Panc1 (cell line): ENCODE data around the gene A2M. TPM values are rescaled to one million over a fixed set of nuclear protein-coding genes. Genes with fewer than 3 reads are reported as not detected.

Experiments
- ATAC-seq: fragments of 200-7000 bp; cut with Tn5 transposase; 2 replicates; pipeline ENCODE4 v1.9.1; 2020; ENCODE audit warnings: mild to moderate bottlenecking, moderate library complexity
- BruUV-seq: library from RNA; stranded (reverse); fragments of 400-500 nt; replicated peaks from 2 replicates; lab custom pipeline; 2021; lab: Mats Ljungman, UMichigan
- CTCF ChIA-PET: fragments of 300-600 bp; sonication (Branson Sonifier 250); formaldehyde crosslinking; loops from one replicate; lab custom pipeline; 2022; ENCODE audit warnings: antibody characterized with exemption; lab: Charles Lee
- POLR2A ChIA-PET: fragments of 300-600 bp; sonication (Branson Sonifier 250); formaldehyde crosslinking; loops from one replicate; lab custom pipeline; 2022; ENCODE audit warnings: antibody characterized with exemption; lab: Charles Lee
- DNase-seq: peaks from one replicate; pipeline ENCODE4 v3.0.0-alpha.2; 2010; ENCODE audit warnings: low read depth, low spot score
- H3K27ac ChIP-seq: 2 replicates; pipeline ENCODE4 v1.5.1; 2011; ENCODE audit warnings: mild to moderate bottlenecking, low read length, inconsistent platforms
- H3K27me3 ChIP-seq: fragments of 200-500 bp; sonication (Bioruptor generic); 2 replicates; pipeline ENCODE4 v1.6.0; 2014; ENCODE audit warnings: low read length, inconsistent platforms; ENCODE audit not compliant: control insufficient read depth, insufficient read depth
- H3K36me3 ChIP-seq: fragments of 200-500 bp; sonication (Bioruptor generic); 2 replicates; pipeline ENCODE4 v1.5.1; 2014; ENCODE audit warnings: inconsistent platforms, mild to moderate bottlenecking, low read length, moderate library complexity; ENCODE audit not compliant: control insufficient read depth, insufficient read depth
- H3K4me1 ChIP-seq: 2 replicates; pipeline ENCODE4 v1.5.1; 2011; ENCODE audit warnings: inconsistent platforms, mild to moderate bottlenecking, low read length, moderate library complexity; ENCODE audit not compliant: control insufficient read depth, insufficient read depth
- H3K4me3 ChIP-seq, 2 experiments: 2 replicates each; pipeline ENCODE4 v1.5.1; 2011 to 2012; ENCODE audit warnings: low read depth in 2 of 2, low read length in 2 of 2, mild to moderate bottlenecking in 2 of 2, inconsistent platforms in 1 of 2, moderate library complexity in 1 of 2
- H3K9me3 ChIP-seq: fragments of 200-500 bp; sonication (Bioruptor generic); 2 replicates; pipeline ENCODE4 v1.5.1; 2014; ENCODE audit warnings: low read depth, mild to moderate bottlenecking, inconsistent platforms, low read length, moderate library complexity; ENCODE audit not compliant: control insufficient read depth, insufficient read depth
- POLR2AphosphoS5 ChIP-seq: IDR thresholded peaks from 2 replicates; pipeline ENCODE4 v1.6.1; 2012; ENCODE audit warnings: mild to moderate bottlenecking, low read depth, low read length, moderate library complexity
- SIN3A ChIP-seq: IDR thresholded peaks from 2 replicates; pipeline ENCODE4 v1.6.1; 2012; ENCODE audit warnings: low read depth, mild to moderate bottlenecking, low read length, moderate library complexity, borderline replicate concordance; ENCODE audit not compliant: insufficient read depth
- TCF7L2 ChIP-seq: IDR thresholded peaks from 2 replicates; pipeline ENCODE4 v1.6.1; 2011; ENCODE audit warnings: mild to moderate bottlenecking, low read depth, low read length, inconsistent platforms
- in situ Hi-C: cut with HindIII; loops from 2 replicates; pipeline ENCODE4 v1.10.0; 2016; ENCODE audit warnings: low sequenced_read_pairs, low pct_unique_long_range_greater_than_20kb
- intact Hi-C: fragments of 100-400 bp; cut with micrococcal nuclease; formaldehyde crosslinking; loops from one replicate; pipeline ENCODE4 v1.10.0; 2022; ENCODE audit not compliant: unreplicated experiment
- total RNA-seq: library from RNA; stranded (reverse); gene quantifications from one replicate; pipeline ENCODE4 v1.2.1, GENCODE V29; 2021; ENCODE audit not compliant: unreplicated experiment
- TF ChIP-seq, protein P1 (sequence below), 2 experiments: IDR thresholded peaks; 2 replicates each; pipeline ENCODE4 v1.6.1; 2011 to 2012; ENCODE audit warnings: low read depth in 2 of 2, control low read depth in 1 of 2, low read length in 1 of 2, mild to moderate bottlenecking in 1 of 2, moderate library complexity in 1 of 2; ENCODE audit not compliant: insufficient read depth in 1 of 2
- TF ChIP-seq, protein P2 (sequence below): fragments of 450-650 bp; IDR thresholded peaks from 2 replicates; pipeline ENCODE4 v1.5.1; 2017; ENCODE audit warnings: mild to moderate bottlenecking

Gene A2M
- total RNA-seq, 1 experiment from 2014 or later = 2.1 TPM

DNA sequence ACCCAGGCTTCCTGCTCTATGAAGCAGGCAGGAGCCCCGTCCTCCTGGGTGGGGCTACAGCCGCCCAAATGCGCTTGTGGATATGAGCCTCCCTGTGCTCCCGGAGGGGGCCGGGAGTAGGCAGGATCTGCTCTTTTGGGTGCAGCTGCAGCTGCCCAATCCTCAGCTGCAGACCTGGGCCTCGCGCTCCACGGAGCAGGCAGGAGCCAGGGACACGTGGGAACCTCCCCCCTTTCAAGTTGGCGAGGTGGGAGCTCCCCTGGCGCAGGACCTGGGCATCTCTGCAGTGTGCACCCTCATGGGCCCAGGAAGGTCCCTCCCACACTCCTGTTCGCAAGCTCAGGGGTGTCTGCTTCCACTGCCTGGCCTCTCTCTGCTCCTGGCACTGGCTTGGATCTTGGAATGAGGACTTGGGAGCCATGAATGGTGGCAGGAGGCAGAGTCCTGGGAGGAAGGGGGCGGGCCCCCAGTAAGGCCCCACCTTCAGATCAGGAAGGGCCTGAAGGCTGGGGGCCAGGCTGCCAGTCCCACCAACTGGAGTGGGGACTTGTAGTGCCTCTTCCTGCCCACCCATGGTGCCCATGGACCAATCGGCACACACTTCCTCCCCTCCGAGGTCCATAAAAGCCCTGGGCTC is 65.1 kb downstream of the A2M start:
- no peak for DNase-seq

DNA sequence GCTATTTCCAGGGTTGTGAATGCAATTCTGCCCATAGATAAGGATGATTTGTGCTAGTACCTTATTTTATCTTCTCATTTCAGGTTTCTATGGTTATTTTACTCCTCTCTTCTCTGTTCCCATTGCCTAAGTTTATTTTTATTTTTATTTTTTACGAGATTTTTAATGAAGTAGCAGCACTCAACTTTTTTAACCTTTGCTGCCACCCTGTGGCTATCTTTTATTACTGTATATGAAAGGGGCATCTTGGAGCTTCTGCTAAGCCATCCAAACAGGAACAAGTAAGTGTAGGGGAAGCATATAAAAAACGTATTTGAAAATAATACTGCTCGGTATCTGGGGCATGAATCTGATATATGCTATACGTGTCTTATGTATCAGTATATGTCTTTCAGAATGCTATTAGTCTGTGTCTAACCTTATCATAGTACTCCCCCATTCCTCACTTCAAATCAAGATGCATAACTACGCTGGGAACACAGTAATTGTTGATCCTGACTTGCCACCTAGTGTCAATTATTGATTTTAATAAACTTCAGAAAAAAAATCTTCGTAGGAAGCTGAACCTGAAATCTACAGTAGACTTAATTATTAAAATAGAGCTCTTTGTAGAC is 66.1 kb downstream of the A2M start:
- ChIA-PET CTCF (interaction anchor here (0.6 to 1.9 kb wide), 6 partner anchors 10 to 1144 kb away, joined by 3 to 6 read pairs (median 5); partner anchors contain the start of gene M6PR), POLR2A (interaction anchor here (1.3 kb wide), 1 partner anchor 99 kb away, joined by 3 read pairs; no protein-coding TSS in a partner anchor)
- BruUV-seq = no TSS peak
- DNase-seq = no peak
- in situ Hi-C loops = no loop called here
- H3K27ac ChIP-seq = no peak overlapping the region
- H3K9me3 ChIP-seq = no peaks in the 10 kb centered on the region
- no peaks in the 10 kb centered on the region for H3K36me3 ChIP-seq
- TF ChIP-seq, protein P1, sequence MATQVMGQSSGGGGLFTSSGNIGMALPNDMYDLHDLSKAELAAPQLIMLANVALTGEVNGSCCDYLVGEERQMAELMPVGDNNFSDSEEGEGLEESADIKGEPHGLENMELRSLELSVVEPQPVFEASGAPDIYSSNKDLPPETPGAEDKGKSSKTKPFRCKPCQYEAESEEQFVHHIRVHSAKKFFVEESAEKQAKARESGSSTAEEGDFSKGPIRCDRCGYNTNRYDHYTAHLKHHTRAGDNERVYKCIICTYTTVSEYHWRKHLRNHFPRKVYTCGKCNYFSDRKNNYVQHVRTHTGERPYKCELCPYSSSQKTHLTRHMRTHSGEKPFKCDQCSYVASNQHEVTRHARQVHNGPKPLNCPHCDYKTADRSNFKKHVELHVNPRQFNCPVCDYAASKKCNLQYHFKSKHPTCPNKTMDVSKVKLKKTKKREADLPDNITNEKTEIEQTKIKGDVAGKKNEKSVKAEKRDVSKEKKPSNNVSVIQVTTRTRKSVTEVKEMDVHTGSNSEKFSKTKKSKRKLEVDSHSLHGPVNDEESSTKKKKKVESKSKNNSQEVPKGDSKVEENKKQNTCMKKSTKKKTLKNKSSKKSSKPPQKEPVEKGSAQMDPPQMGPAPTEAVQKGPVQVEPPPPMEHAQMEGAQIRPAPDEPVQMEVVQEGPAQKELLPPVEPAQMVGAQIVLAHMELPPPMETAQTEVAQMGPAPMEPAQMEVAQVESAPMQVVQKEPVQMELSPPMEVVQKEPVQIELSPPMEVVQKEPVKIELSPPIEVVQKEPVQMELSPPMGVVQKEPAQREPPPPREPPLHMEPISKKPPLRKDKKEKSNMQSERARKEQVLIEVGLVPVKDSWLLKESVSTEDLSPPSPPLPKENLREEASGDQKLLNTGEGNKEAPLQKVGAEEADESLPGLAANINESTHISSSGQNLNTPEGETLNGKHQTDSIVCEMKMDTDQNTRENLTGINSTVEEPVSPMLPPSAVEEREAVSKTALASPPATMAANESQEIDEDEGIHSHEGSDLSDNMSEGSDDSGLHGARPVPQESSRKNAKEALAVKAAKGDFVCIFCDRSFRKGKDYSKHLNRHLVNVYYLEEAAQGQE (IDR thresholded peaks at IDR 0.05; ENCODE audit: insufficient read depth in 1 of 2, low read depth in 2 of 2, low read length in 1 of 2) = no peak
- TF ChIP-seq, protein P2, sequence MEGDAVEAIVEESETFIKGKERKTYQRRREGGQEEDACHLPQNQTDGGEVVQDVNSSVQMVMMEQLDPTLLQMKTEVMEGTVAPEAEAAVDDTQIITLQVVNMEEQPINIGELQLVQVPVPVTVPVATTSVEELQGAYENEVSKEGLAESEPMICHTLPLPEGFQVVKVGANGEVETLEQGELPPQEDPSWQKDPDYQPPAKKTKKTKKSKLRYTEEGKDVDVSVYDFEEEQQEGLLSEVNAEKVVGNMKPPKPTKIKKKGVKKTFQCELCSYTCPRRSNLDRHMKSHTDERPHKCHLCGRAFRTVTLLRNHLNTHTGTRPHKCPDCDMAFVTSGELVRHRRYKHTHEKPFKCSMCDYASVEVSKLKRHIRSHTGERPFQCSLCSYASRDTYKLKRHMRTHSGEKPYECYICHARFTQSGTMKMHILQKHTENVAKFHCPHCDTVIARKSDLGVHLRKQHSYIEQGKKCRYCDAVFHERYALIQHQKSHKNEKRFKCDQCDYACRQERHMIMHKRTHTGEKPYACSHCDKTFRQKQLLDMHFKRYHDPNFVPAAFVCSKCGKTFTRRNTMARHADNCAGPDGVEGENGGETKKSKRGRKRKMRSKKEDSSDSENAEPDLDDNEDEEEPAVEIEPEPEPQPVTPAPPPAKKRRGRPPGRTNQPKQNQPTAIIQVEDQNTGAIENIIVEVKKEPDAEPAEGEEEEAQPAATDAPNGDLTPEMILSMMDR = peak; percentile 50; the same call in 1 of the 2 replicates
- intact Hi-C loops = loop anchor here (10.0 kb wide), 3 partner anchors 365 to 505 kb away; partner anchors contain the start of gene CLEC4E
- no peaks in the 10 kb centered on the region for H3K4me1 ChIP-seq
- no peak overlapping the region for H3K4me3 ChIP-seq
- H3K27me3 ChIP-seq = no peaks in the 10 kb centered on the region; the same call in none of the 2 replicates
- peak; percentile 80 for ATAC-seq

More for the DNA sequence above, 65.1 kb downstream of the A2M start:
- Histone ChIP-seq H3K27me3 (no peaks in the 10 kb centered on the region; the same call in none of the 2 replicates), H3K4me1 (no peaks in the 10 kb centered on the region), H3K9me3 (no peaks in the 10 kb centered on the region), H3K4me3 (no peak overlapping the region), H3K36me3 (no peaks in the 10 kb centered on the region), H3K27ac (no peak overlapping the region)
- ATAC-seq = no peak
- TF ChIP-seq TCF7L2 (no peak), SIN3A (no peak), POLR2AphosphoS5 (no peak)
- TF ChIP-seq, protein P2 = no peak
- TF ChIP-seq, protein P1 (IDR thresholded peaks at IDR 0.05; ENCODE audit: insufficient read depth in 1 of 2, low read depth in 2 of 2, low read length in 1 of 2) = no peak
- CTCF ChIA-PET = interaction anchor here (0.6 to 1.6 kb wide), 2 partner anchors 101 to 393 kb away, joined by 5 to 6 read pairs; partner anchors contain the start of gene M6PR
- BruUV-seq = no TSS peak
- in situ Hi-C loops (no loop called here), intact Hi-C loops (no loop called here)
- POLR2A ChIA-PET = no interaction called here
